ENCODE data around the gene GARS1.

Gene GARS1

GRCh38 chr7:30683306-30683705, 88.6 kb downstream of the GARS1 start:
- Histone ChIP-seq H4K20me1 (ENCODE audit: control insufficient read depth, insufficient read depth, low read depth, low read length) (peaks cover 9% of the 10 kb centered on the region; the same call in 1 of the 2 replicates), H3K27ac (ENCODE audit: low read depth, low read length) (no peak overlapping the region), H3K4me1 (ENCODE audit: control insufficient read depth, low read length) (no peaks in the 10 kb centered on the region), H3K79me2 (ENCODE audit: control insufficient read depth, low read length) (no peaks in the 10 kb centered on the region), H3K36me3 (ENCODE audit: control insufficient read depth, low read length) (no peaks in the 10 kb centered on the region), H3K4me2 (ENCODE audit: low read length) (no peak overlapping the region), H3F3A (ENCODE audit: control insufficient read depth, insufficient read depth) (no peaks in the 10 kb centered on the region), H3K9me2 (replicated peaks; ENCODE audit: control insufficient read depth, low read length) (no peaks in the 10 kb centered on the region), H3K9me3 (ENCODE audit: control insufficient read depth, insufficient read depth, low read length) (no peaks in the 10 kb centered on the region), H3K27me3 (ENCODE audit: control insufficient read depth, low read length) (peaks cover 28% of the 10 kb centered on the region), H3K4me3 (ENCODE audit: low read length) (no peak overlapping the region)
- TF ChIP-seq CTCF (IDR thresholded peaks at IDR 0.05; ENCODE audit: low read depth, low read length, poor library complexity, severe bottlenecking) (no peak), EZH2phosphoT487 (IDR thresholded peaks at IDR 0.05; ENCODE audit: borderline replicate concordance, low read length) (no peak)

Measured in DOHH2 (cell line).